GM10847 (cell line): ENCODE measurements around the gene AGAP1.

Experiments used
- POLR2A ChIP-seq: IDR thresholded peaks from 2 replicates; pipeline ENCODE4 v1.6.1; 2011; ENCODE audit not compliant: insufficient read length; ENCODE audit errors: extremely low read depth

Gene AGAP1

GRCh38 chr2:235472443-235472842, 21.4 kb upstream of the AGAP1 start:
- no peak for TF ChIP-seq POLR2A

GRCh38 chr2:235478609-235479008, 15.2 kb upstream of the AGAP1 start:
- no peak for TF ChIP-seq POLR2A

GRCh38 chr2:235479604-235480003, 14.2 kb upstream of the AGAP1 start:
- TF ChIP-seq POLR2A: no peak

DNA sequence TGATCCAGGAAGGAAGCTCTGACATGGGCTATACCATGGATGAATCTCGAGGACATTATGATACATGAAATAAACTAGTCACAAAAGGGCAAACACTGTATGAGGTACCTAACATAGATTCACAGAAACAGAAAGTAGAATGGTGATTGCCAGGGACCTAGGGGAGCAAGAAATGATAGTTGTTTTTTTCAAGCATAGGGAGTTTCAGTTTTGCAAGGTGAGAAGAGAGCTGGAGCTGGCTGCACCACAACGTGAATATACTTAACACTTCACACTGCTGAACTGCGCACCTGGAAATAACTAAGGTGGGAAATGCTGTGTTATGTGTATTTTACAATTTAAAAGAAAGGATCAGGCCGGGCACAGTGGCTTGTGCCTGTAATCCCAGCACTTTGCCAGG, 13.2 kb upstream of the AGAP1 start:
- TF ChIP-seq POLR2A: no peak

DNA sequence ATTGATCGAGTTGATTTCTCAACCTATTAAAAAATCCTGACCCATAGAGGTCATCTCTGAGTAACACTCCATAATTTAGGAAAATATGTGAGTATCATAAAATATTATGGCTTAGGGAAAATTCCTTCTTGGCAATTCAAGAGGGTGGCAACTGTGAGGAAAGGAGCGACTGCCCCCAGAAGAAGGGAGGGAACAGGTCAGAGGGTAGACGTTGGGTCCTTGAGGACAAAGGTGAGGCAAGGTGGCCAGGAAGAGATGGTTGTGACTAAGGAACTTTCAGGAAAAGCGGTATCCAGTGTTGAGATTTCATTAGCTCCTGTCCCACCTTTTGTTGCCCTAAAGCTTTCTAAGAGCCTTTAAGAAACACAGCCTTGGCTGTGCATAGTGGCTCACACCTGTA, 10.5 kb upstream of the AGAP1 start:
- TF ChIP-seq POLR2A: no peak

DNA sequence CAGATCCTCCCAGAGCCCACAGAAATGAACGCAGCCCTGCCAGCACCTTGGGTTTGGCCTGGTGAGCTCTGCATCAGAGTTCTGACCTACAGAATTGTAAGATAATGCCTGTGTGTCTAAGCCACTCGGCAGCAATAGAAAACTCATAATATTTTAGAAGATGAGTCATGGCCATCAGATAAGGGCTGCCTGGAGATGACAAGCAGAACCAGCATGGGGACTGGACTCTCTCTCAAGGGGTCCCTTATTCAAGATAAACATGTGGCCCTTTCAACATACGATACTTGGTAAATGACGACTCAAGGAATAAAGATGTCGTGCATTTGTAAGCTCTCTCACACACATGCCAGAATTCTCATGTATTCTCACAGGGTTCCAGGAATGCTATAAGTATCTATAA, 8.5 kb upstream of the AGAP1 start:
- TF ChIP-seq POLR2A: no peak

GRCh38 chr2:235486729-235487128, 7.1 kb upstream of the AGAP1 start:
- TF ChIP-seq POLR2A: no peak

- TF ChIP-seq POLR2A: no peak
These were observed 3.9 kb upstream of the AGAP1 start for GRCh38 chr2:235489897-235490296.

DNA sequence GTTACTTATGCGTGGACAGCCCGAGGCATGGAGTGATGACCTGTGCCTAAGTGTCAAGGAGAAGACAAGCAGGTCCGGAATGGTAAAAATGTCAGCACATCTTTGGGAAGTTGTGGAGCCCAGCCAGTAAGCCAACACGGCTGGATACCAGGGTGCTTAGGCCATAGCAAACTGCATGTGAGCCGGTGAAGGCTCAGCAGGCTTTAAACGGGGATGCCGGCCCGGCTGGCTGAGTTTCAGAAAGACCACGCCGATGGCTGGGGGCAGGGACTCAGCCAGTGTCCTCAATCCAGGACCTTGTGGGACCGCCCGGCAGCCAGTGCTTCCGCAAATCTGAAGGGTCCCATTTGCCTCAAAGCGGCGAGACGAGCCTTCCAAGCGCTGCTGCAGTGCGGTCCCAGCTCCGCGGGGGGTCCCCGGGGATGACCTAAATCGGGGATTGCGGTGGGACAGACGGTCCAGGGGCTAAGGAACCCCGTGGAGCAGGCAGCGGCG, 946 bp upstream of the AGAP1 start:
- no peak for TF ChIP-seq POLR2A

- TF ChIP-seq POLR2A: no peak
These were observed 455 bp upstream of the AGAP1 start for GRCh38 chr2:235493402-235493774.

GRCh38 chr2:235494716-235495372, 1.0 kb downstream of the AGAP1 start:
- no peak for TF ChIP-seq POLR2A

DNA sequence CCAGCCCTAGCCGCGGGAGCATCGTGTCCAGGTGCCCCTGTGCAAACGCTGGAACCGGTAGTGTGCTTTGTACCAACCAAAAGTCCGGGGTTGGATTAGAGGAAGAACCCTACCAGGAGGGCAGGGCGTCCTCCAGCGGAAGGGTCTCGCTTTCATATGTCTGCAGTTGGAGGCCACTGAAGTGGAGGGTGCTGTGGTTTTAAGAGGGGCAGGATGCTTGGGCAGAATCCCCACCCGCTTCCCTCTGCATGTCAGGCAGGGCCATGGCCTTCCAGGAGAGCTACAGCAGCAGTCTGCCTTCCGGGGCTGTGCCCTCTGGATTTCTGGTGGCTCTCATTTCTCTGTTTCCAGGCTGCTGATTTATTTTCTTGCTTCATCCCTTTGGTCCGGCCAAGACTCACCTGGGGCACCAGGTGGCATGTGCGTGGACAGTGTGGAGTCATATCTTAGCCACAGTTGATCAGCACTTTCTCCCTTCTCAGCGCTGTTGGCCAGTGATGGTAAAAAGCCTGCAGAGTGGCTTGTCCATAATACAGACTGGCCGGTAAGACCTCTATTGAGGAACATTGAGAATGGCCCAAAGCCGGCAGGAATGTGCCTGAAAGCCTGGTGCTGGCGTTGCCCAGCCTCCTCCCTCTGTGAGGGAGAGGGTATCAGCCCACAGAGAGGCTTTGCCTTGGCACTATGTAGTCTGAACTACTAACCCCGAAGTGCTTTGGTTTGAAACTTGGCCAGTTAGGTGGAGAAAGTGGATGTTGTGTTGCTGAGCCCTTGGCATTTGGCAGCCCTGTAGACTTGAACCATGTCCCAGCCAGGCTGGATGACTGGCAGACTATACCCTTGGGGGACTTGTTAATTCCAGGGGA, 1.8 kb downstream of the AGAP1 start:
- no peak for TF ChIP-seq POLR2A

DNA sequence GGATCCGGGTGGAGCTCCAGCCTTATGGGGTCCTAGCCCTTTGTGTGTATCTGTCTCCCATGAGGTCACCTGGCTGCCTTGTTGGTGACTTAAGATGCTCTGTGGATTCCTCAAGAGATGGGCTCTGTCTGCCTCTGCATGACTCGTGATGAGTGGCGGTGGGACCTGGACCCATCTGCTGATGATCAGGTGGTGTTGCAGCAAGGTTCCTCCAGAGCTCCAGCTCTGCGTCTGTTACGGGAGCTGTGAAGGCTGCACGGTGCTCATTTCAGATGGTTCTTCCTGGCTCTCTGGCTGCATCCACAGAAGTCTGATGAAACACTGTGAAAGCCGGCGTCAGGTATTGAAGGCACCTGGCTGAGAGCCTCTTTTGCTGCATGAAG, 2.4 kb downstream of the AGAP1 start:
- TF ChIP-seq POLR2A: no peak

DNA sequence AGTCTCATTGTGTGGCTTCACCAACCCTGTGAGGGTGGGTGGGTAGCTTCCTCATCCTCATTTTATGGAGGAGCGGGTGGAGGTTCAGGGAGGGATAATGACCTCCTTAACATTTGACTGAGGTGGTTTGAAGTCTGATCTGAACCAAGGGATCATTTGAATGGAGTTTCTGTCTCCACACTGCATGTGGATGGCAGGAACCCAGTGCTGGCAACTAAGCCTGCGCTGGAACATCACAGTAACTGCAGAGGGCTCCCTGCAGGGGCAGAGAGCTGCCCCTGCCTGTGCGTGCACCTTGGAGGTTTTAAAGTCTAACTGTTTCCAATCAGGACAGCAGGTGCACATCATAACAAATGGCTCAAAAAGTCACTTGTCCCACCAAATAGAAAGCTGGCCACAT, 3.3 kb downstream of the AGAP1 start:
- no peak for TF ChIP-seq POLR2A

- TF ChIP-seq POLR2A: no peak
These were observed 4.7 kb downstream of the AGAP1 start for GRCh38 chr2:235498541-235498940.
